ENCODE data around the gene NAGPA.

The NAGPA gene

GRCh38 chr16:4994719-4995434 is 38.9 kb downstream of the NAGPA start:
- DNase-seq: no peak

- DNase-seq: no peak
Measured at GRCh38 chr16:4991754-4992153, 42.0 kb downstream of the NAGPA start.

GRCh38 chr16:4990415-4990814 is 43.3 kb downstream of the NAGPA start:
- DNase-seq: no peak

GRCh38 chr16:4989391-4990006 is 44.2 kb downstream of the NAGPA start:
- no peak for DNase-seq

GRCh38 chr16:4988647-4989046 is 45.1 kb downstream of the NAGPA start:
- DNase-seq: no peak

GRCh38 chr16:4987580-4988374 is 46.0 kb downstream of the NAGPA start:
- DNase-seq: no peak

- no peak for DNase-seq
Measured at GRCh38 chr16:4987250-4987579, 46.5 kb downstream of the NAGPA start.

- DNase-seq: no peak
Measured at GRCh38 chr16:4984174-4984990, 49.4 kb downstream of the NAGPA start.

- no peak for DNase-seq
Measured at GRCh38 chr16:4982056-4982867, 51.5 kb downstream of the NAGPA start.

- no peak for DNase-seq
Measured at GRCh38 chr16:4981473-4981872, 52.3 kb downstream of the NAGPA start.

GRCh38 chr16:4980691-4981090 is 53.0 kb downstream of the NAGPA start:
- DNase-seq: no peak

GRCh38 chr16:4979736-4980660 is 53.7 kb downstream of the NAGPA start:
- DNase-seq: no peak

- DNase-seq: no peak
Measured at GRCh38 chr16:4979164-4979563, 54.6 kb downstream of the NAGPA start.

GRCh38 chr16:4976611-4977145 is 57.1 kb downstream of the NAGPA start:
- DNase-seq: no peak

- DNase-seq: no peak
Measured at GRCh38 chr16:4976079-4976478, 57.7 kb downstream of the NAGPA start.

All from NCI-H187 treated with DMSO at 0.1 percent for 48 hours (cell line).